Measurements from ENCODE around the gene MORN1.

Gene MORN1

GRCh38 chr1:2355373-2356261, 35.7 kb downstream of the MORN1 start:
- FAIRE-seq (no peak), DNase-seq (ENCODE audit: extremely low spot score, insufficient read length, low read depth) (no peak)

- no peak for FAIRE-seq
- DNase-seq (ENCODE audit: extremely low spot score, insufficient read length, low read depth) = no peak
Observed at GRCh38 chr1:2354511-2355372, 36.6 kb downstream of the MORN1 start.

GRCh38 chr1:2353551-2354438, 37.6 kb downstream of the MORN1 start:
- FAIRE-seq = no peak
- DNase-seq (ENCODE audit: extremely low spot score, insufficient read length, low read depth) = no peak

GRCh38 chr1:2352897-2353550, 38.3 kb downstream of the MORN1 start:
- no peak for FAIRE-seq
- DNase-seq (ENCODE audit: extremely low spot score, insufficient read length, low read depth) = no peak

GRCh38 chr1:2352341-2352896, 38.9 kb downstream of the MORN1 start:
- DNase-seq (ENCODE audit: extremely low spot score, insufficient read length, low read depth) (no peak), FAIRE-seq (no peak)

- no peak for DNase-seq (ENCODE audit: extremely low spot score, insufficient read length, low read depth)
- no peak for FAIRE-seq
Observed at GRCh38 chr1:2351723-2352122, 39.6 kb downstream of the MORN1 start.

GRCh38 chr1:2350911-2351655, 40.3 kb downstream of the MORN1 start:
- FAIRE-seq (no peak), DNase-seq (ENCODE audit: extremely low spot score, insufficient read length, low read depth) (no peak)

- no peak for FAIRE-seq
- DNase-seq (ENCODE audit: extremely low spot score, insufficient read length, low read depth) = no peak
Observed at GRCh38 chr1:2350501-2350900, 40.9 kb downstream of the MORN1 start.

GRCh38 chr1:2349806-2350205, 41.5 kb downstream of the MORN1 start:
- DNase-seq (ENCODE audit: extremely low spot score, insufficient read length, low read depth) (no peak), FAIRE-seq (no peak)

GRCh38 chr1:2348346-2349325, 42.7 kb downstream of the MORN1 start:
- DNase-seq (ENCODE audit: extremely low spot score, insufficient read length, low read depth) (no peak), FAIRE-seq (no peak)

- no peak for FAIRE-seq
- no peak for DNase-seq (ENCODE audit: extremely low spot score, insufficient read length, low read depth)
Observed at GRCh38 chr1:2347896-2348295, 43.5 kb downstream of the MORN1 start.

GRCh38 chr1:2347409-2347785, 44.0 kb downstream of the MORN1 start:
- DNase-seq (ENCODE audit: extremely low spot score, insufficient read length, low read depth) (no peak), FAIRE-seq (no peak)

GRCh38 chr1:2346691-2347408, 44.5 kb downstream of the MORN1 start:
- FAIRE-seq (no peak), DNase-seq (ENCODE audit: extremely low spot score, insufficient read length, low read depth) (no peak)

- DNase-seq (ENCODE audit: extremely low spot score, insufficient read length, low read depth) (no peak), FAIRE-seq (no peak)
Observed at GRCh38 chr1:2345297-2346075, 45.9 kb downstream of the MORN1 start.

- no peak for FAIRE-seq
- no peak for DNase-seq (ENCODE audit: extremely low spot score, insufficient read length, low read depth)
Observed at GRCh38 chr1:2344744-2345296, 46.5 kb downstream of the MORN1 start.

GRCh38 chr1:2344121-2344681, 47.2 kb downstream of the MORN1 start:
- DNase-seq (ENCODE audit: extremely low spot score, insufficient read length, low read depth) (no peak), FAIRE-seq (no peak)
